ENCODE data around the gene IGSF5. TPM values are rescaled to one million over a fixed set of nuclear protein-coding genes. Genes with fewer than 3 reads are reported as not detected.

IGSF5 gene
- total and polyA plus RNA-seq, 4 donors = 0.03 to 0.08 TPM; not detected in 2

DNA sequence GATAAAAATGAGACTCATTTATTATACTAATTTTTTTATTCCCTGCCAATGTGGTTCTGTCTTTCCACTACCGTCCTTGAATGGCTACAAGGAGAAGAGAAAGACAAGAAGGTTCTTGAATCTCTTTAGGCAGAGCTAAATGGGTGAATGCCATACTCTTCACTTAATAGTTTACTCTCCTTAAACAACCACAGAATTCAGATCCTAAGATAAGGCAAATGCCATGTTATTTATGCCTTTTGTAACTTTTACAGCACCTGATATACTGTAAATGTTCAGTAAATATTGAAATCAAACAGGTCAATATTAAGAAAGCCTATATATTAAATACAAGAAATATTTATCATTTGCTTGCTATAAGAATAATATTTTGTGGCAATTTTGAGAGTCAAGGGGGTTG, 58.4 kb downstream of the IGSF5 start:
- Histone ChIP-seq H3K27ac (ENCODE audit: low read depth in 1 of 2, low read length in 2 of 2) (no peak overlapping the region), H3K4me1 (ENCODE audit: control insufficient read depth in 4 of 4, insufficient read depth in 4 of 4, low read length in 3 of 4) (no peaks in the 10 kb centered on the region), H3K27me3 (ENCODE audit: control insufficient read depth in 4 of 4, insufficient read depth in 4 of 4, low read length in 3 of 4) (peaks cover 0 to 2% (median 0%) of the 10 kb centered on the region in 4 donors), H3K36me3 (ENCODE audit: control insufficient read depth in 4 of 4, insufficient read depth in 3 of 4, low read depth in 1 of 4, low read length in 3 of 4) (no peaks in the 10 kb centered on the region), H3K9me3 (ENCODE audit: control insufficient read depth in 4 of 4, low read length in 3 of 4) (no peaks in the 10 kb centered on the region), H3K4me3 (ENCODE audit: low read depth in 1 of 3, low read length in 3 of 3) (no peak overlapping the region), H3K9ac (ENCODE audit: low read depth in 1 of 2, low read length in 2 of 2) (no peak overlapping the region)
- no peak for DNase-seq (ENCODE audit: low spot score)
- TF ChIP-seq RAD21 (IDR thresholded peaks at IDR 0.05) (no peak), SP1 (IDR thresholded peaks at IDR 0.05) (no peak), FOXA1 (IDR thresholded peaks at IDR 0.05) (no peak), EGR1 (IDR thresholded peaks at IDR 0.05; ENCODE audit: low read depth in 2 of 2) (no peak), HNF4G (IDR thresholded peaks at IDR 0.05) (no peak), GABPA (IDR thresholded peaks at IDR 0.05 in 1 of 2, conservative IDR thresholded peaks at IDR 0.05 in 1 of 2) (no peak)
- 73% methylated on average over 1 of the region's 1 CpG for WGBS

DNA sequence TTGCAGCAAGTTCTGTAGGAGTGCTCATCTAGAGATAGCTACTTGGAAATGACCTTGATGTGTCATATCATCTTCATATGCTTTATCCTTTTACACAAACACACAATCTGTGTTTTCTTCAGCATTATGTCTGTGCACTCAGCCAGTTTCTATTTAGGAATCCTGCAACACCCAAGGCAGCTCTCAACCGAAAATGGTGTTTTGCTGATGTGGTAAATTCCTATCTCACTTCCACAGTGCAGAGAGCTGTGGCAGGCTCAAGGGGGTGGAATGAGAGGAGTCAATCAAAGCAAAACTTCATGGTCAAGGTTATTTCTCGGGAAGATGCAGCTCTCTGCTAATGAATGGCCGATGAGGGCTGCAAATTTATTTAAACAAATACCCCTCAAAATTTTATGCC, 59.3 kb downstream of the IGSF5 start:
- Histone ChIP-seq H3K27me3 (ENCODE audit: control insufficient read depth in 4 of 4, insufficient read depth in 4 of 4, low read length in 3 of 4) (peaks cover 0 to 2% (median 0%) of the 10 kb centered on the region in 4 donors), H3K9me3 (ENCODE audit: control insufficient read depth in 4 of 4, low read length in 3 of 4) (no peaks in the 10 kb centered on the region), H3K9ac (ENCODE audit: low read depth in 1 of 2, low read length in 2 of 2) (no peak overlapping the region), H3K36me3 (ENCODE audit: control insufficient read depth in 4 of 4, insufficient read depth in 3 of 4, low read depth in 1 of 4, low read length in 3 of 4) (no peaks in the 10 kb centered on the region), H3K4me1 (ENCODE audit: control insufficient read depth in 4 of 4, insufficient read depth in 4 of 4, low read length in 3 of 4) (no peaks in the 10 kb centered on the region), H3K27ac (ENCODE audit: low read depth in 1 of 2, low read length in 2 of 2) (no peak overlapping the region), H3K4me3 (ENCODE audit: low read depth in 1 of 3, low read length in 3 of 3) (no peak overlapping the region)
- 70% methylated on average over 3 of the region's 3 CpGs for WGBS
- DNase-seq (ENCODE audit: low spot score) = no peak
- no peak for TF ChIP-seq FOXA2 (IDR thresholded peaks at IDR 0.05)
- TF ChIP-seq, protein P1, sequence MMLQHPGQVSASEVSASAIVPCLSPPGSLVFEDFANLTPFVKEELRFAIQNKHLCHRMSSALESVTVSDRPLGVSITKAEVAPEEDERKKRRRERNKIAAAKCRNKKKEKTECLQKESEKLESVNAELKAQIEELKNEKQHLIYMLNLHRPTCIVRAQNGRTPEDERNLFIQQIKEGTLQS (IDR thresholded peaks at IDR 0.05) = no peak
- TF ChIP-seq YY1 (IDR thresholded peaks at IDR 0.05) = no peak
- TF ChIP-seq, protein P2, sequence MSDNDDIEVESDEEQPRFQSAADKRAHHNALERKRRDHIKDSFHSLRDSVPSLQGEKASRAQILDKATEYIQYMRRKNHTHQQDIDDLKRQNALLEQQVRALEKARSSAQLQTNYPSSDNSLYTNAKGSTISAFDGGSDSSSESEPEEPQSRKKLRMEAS (IDR thresholded peaks at IDR 0.05) = no peak
- TF ChIP-seq, protein P3, sequence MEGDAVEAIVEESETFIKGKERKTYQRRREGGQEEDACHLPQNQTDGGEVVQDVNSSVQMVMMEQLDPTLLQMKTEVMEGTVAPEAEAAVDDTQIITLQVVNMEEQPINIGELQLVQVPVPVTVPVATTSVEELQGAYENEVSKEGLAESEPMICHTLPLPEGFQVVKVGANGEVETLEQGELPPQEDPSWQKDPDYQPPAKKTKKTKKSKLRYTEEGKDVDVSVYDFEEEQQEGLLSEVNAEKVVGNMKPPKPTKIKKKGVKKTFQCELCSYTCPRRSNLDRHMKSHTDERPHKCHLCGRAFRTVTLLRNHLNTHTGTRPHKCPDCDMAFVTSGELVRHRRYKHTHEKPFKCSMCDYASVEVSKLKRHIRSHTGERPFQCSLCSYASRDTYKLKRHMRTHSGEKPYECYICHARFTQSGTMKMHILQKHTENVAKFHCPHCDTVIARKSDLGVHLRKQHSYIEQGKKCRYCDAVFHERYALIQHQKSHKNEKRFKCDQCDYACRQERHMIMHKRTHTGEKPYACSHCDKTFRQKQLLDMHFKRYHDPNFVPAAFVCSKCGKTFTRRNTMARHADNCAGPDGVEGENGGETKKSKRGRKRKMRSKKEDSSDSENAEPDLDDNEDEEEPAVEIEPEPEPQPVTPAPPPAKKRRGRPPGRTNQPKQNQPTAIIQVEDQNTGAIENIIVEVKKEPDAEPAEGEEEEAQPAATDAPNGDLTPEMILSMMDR (IDR thresholded peaks at IDR 0.05; ENCODE audit: low read depth, low read length, missing input control) = no peak
- TF ChIP-seq GABPA (IDR thresholded peaks at IDR 0.05 in 1 of 2, conservative IDR thresholded peaks at IDR 0.05 in 1 of 2) = no peak
- TF ChIP-seq RXRA (IDR thresholded peaks at IDR 0.05) = no peak

DNA sequence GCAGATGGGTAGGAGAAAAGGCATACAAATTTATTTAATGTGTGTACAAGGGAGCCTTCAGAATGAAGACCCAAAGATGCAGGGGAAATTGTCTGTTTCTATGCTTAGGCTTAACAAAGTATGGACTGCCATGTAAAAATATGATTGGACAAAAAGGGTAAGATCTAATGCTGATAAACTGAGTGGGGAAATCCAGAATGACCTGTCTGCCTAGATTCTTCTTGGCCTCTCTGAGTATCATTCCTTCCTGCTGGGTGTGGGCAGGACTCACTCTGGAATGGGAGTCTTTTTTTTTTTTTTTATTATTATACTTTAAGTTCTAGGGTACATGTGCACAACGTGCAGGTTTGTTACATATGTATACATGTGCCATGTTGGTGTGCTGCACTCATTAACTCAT, 61.0 kb downstream of the IGSF5 start:
- Histone ChIP-seq H3K27ac (ENCODE audit: low read depth in 1 of 2, low read length in 2 of 2) (no peak overlapping the region), H3K9me3 (ENCODE audit: control insufficient read depth in 4 of 4, low read length in 3 of 4) (no peaks in the 10 kb centered on the region), H3K36me3 (ENCODE audit: control insufficient read depth in 4 of 4, insufficient read depth in 3 of 4, low read depth in 1 of 4, low read length in 3 of 4) (no peaks in the 10 kb centered on the region), H3K4me1 (ENCODE audit: control insufficient read depth in 4 of 4, insufficient read depth in 4 of 4, low read length in 3 of 4) (no peaks in the 10 kb centered on the region), H3K27me3 (ENCODE audit: control insufficient read depth in 4 of 4, insufficient read depth in 4 of 4, low read length in 3 of 4) (peaks cover 0 to 2% (median 0%) of the 10 kb centered on the region in 4 donors), H3K9ac (ENCODE audit: low read depth in 1 of 2, low read length in 2 of 2) (no peak overlapping the region), H3K4me3 (ENCODE audit: low read depth in 1 of 3, low read length in 3 of 3) (no peak overlapping the region)
- no peak for DNase-seq (ENCODE audit: low spot score)
- WGBS = 100% methylated on average over 1 of the region's 1 CpG
- no peak for TF ChIP-seq FOXA1 (IDR thresholded peaks at IDR 0.05)

DNA sequence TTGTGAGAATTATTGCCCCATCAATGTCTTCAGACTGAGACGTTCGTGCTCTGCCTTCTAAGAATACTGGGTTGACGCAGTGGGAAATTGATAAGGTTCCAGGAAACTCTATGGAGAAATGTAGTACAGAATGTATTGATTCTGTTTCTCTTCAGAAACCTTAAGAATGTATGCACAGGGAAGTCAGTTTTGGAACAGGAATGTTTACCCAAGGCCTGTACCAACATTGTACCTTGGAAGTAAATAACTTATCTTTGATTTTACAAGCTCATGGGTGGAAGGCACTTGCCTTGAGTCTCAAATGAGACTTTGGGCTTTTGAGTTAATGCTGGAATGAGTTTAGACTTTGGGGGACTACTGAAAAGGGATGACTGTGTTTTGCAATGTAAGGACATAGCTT, 62.8 kb downstream of the IGSF5 start:
- Histone ChIP-seq H3K9me3 (ENCODE audit: control insufficient read depth in 4 of 4, low read length in 3 of 4) (no peaks in the 10 kb centered on the region), H3K27ac (ENCODE audit: low read depth in 1 of 2, low read length in 2 of 2) (no peak overlapping the region), H3K4me1 (ENCODE audit: control insufficient read depth in 4 of 4, insufficient read depth in 4 of 4, low read length in 3 of 4) (no peaks in the 10 kb centered on the region), H3K9ac (ENCODE audit: low read depth in 1 of 2, low read length in 2 of 2) (no peak overlapping the region), H3K4me3 (ENCODE audit: low read depth in 1 of 3, low read length in 3 of 3) (no peak overlapping the region), H3K27me3 (ENCODE audit: control insufficient read depth in 4 of 4, insufficient read depth in 4 of 4, low read length in 3 of 4) (no peaks in the 10 kb centered on the region), H3K36me3 (ENCODE audit: control insufficient read depth in 4 of 4, insufficient read depth in 3 of 4, low read depth in 1 of 4, low read length in 3 of 4) (no peaks in the 10 kb centered on the region)
- TF ChIP-seq, protein P3 (IDR thresholded peaks at IDR 0.05; ENCODE audit: low read depth, low read length, missing input control) = no peak
- TF ChIP-seq, protein P4, sequence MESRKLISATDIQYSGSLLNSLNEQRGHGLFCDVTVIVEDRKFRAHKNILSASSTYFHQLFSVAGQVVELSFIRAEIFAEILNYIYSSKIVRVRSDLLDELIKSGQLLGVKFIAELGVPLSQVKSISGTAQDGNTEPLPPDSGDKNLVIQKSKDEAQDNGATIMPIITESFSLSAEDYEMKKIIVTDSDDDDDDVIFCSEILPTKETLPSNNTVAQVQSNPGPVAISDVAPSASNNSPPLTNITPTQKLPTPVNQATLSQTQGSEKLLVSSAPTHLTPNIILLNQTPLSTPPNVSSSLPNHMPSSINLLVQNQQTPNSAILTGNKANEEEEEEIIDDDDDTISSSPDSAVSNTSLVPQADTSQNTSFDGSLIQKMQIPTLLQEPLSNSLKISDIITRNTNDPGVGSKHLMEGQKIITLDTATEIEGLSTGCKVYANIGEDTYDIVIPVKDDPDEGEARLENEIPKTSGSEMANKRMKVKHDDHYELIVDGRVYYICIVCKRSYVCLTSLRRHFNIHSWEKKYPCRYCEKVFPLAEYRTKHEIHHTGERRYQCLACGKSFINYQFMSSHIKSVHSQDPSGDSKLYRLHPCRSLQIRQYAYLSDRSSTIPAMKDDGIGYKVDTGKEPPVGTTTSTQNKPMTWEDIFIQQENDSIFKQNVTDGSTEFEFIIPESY (IDR thresholded peaks at IDR 0.05) = no peak
- no peak for TF ChIP-seq RXRA (IDR thresholded peaks at IDR 0.05)
- TF ChIP-seq, protein P2 (IDR thresholded peaks at IDR 0.05) = no peak
- no peak for TF ChIP-seq SP1 (IDR thresholded peaks at IDR 0.05)
- no peak for TF ChIP-seq FOXA2 (IDR thresholded peaks at IDR 0.05)
- no peak for TF ChIP-seq RAD21 (IDR thresholded peaks at IDR 0.05)
- TF ChIP-seq, protein P1 (IDR thresholded peaks at IDR 0.05) = no peak
- 43% methylated on average over 3 of the region's 3 CpGs for WGBS
- no peak for DNase-seq (ENCODE audit: low spot score)
